Subcutaneous adipose tissue (tissue), 4 donors: ENCODE data around the gene CYP1A1. TPM values are rescaled to one million over a fixed set of nuclear protein-coding genes. Genes with fewer than 3 reads are reported as not detected.

Source experiments
- total RNA-seq, 4 donors: library from RNA; depleted of rRNA; stranded (reverse); fragments of >200 nt; gene quantifications; one replicate each; pipeline ENCODE4 v1.1.0, GENCODE V29; 2016
- TF ChIP-seq, protein P1 (sequence below): fragments of 450-650 bp; IDR thresholded peaks from one replicate; pipeline ENCODE4 v1.5.1; 2016; ENCODE audit warnings: low read depth, mild to moderate bottlenecking, control low read depth, antibody characterized with exemption, moderate library complexity

Gene CYP1A1
- total RNA-seq, 4 donors from 2014 or later, result 1.1 to 9.0 (median 4.2) TPM

DNA sequence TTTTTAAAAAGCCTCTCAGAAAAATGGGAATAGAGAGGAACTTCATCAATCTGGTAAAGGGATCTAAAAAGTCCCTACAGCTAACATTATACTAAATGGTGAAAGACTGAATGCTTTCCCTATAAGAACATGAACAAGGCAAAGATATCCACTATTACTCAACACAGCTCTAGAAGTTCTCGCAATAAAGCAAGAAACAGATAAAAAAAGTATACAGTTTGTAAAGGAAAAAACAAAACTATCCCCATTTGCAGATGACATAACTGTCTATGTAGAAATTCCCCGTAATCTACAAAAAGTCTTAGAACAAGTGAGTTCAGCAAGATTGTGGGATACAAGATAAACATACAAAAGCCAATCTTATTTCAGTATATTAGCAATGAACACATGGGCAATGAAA lies 44.9 kb downstream of the CYP1A1 start:
- TF ChIP-seq, protein P1, sequence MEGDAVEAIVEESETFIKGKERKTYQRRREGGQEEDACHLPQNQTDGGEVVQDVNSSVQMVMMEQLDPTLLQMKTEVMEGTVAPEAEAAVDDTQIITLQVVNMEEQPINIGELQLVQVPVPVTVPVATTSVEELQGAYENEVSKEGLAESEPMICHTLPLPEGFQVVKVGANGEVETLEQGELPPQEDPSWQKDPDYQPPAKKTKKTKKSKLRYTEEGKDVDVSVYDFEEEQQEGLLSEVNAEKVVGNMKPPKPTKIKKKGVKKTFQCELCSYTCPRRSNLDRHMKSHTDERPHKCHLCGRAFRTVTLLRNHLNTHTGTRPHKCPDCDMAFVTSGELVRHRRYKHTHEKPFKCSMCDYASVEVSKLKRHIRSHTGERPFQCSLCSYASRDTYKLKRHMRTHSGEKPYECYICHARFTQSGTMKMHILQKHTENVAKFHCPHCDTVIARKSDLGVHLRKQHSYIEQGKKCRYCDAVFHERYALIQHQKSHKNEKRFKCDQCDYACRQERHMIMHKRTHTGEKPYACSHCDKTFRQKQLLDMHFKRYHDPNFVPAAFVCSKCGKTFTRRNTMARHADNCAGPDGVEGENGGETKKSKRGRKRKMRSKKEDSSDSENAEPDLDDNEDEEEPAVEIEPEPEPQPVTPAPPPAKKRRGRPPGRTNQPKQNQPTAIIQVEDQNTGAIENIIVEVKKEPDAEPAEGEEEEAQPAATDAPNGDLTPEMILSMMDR, result no peak

GRCh38 chr15:74676801-74677200 lies 48.5 kb downstream of the CYP1A1 start:
- TF ChIP-seq, protein P1, result no peak

GRCh38 chr15:74674161-74674560 lies 51.2 kb downstream of the CYP1A1 start:
- TF ChIP-seq, protein P1, result no peak

- TF ChIP-seq, protein P1, result no peak
These were observed 55.7 kb downstream of the CYP1A1 start for GRCh38 chr15:74669627-74670026.

Other genes starting within 250 kb of the CYP1A1 start
- 10 to 100 TPM in 2 of 4 donors, 1 to 10 TPM in 2; 3.7 to 13.6 (median 8.0) TPM for gene ARID3B, start 184.3 kb downstream of the CYP1A1 start, total RNA-seq
- gene CLK3, start 109.7 kb downstream of the CYP1A1 start, total RNA-seq, result 100 to 1,000 TPM in 2 of 4 donors, 10 to 100 TPM in 2; 53.6 to 159 (median 103) TPM
- 10 to 100 TPM; 10.5 to 20.4 (median 15.0) TPM for gene EDC3, start 29.5 kb downstream of the CYP1A1 start, total RNA-seq
- not detected for gene CYP1A2, start 23.3 kb upstream of the CYP1A1 start, total RNA-seq
- 10 to 100 TPM; 17.1 to 25.2 (median 21.9) TPM for gene CSK, start 56.6 kb upstream of the CYP1A1 start, total RNA-seq
- not detected for gene LMAN1L, start 87.3 kb upstream of the CYP1A1 start, total RNA-seq
- not detected for gene CPLX3, start 101.1 kb upstream of the CYP1A1 start, total RNA-seq
- 10 to 100 TPM; 23.8 to 29.8 (median 28.7) TPM for gene ULK3, start 117.6 kb upstream of the CYP1A1 start, total RNA-seq
- gene SCAMP2, start 147.8 kb upstream of the CYP1A1 start, total RNA-seq, result 10 to 100 TPM; 51.1 to 82.7 (median 64.4) TPM
- gene MPI, start 164.5 kb upstream of the CYP1A1 start, total RNA-seq, result 10 to 100 TPM; 20.2 to 39.9 (median 31.9) TPM
- gene FAM219B, start 181.3 kb upstream of the CYP1A1 start, total RNA-seq, result 100 to 1,000 TPM in 1 of 4 donors, 10 to 100 TPM in 3; 53.3 to 102 (median 65.2) TPM
- gene COX5A, start 212.5 kb upstream of the CYP1A1 start, total RNA-seq, result 100 to 1,000 TPM in 1 of 4 donors, 10 to 100 TPM in 3; 72.4 to 108 (median 97.1) TPM
- gene RPP25, start 231.2 kb upstream of the CYP1A1 start, total RNA-seq, result 10 to 100 TPM in 2 of 4 donors, 1 to 10 TPM in 2; 3.3 to 12.4 (median 8.6) TPM